A549 (cell line): ENCODE measurements around the gene ZNF385B. TPM values are rescaled to one million over a fixed set of nuclear protein-coding genes. Genes with fewer than 3 reads are reported as not detected.

Source experiments
- ATAC-seq, 2 experiments: fragments of 200-7000 bp in 1 of 2; fragments of >200 bp in 1 of 2; cut with Nextera tagmentation in 1 of 2; cut with Tn5 transposase in 1 of 2; 3 replicates each; pipeline versions ENCODE4 v1.8.0 to v1.9.1; 2018 to 2020; ENCODE audit warnings: mild to moderate bottlenecking in 1 of 2, moderate library complexity in 1 of 2
- CTCF ChIA-PET: fragments of 300-600 bp; sonication (Branson Sonifier 250); formaldehyde crosslinking; extraction: SDS; loops from one replicate; lab custom pipeline; 2021; ENCODE audit warnings: antibody characterized with exemption, inconsistent platforms; lab: Yijun Ruan, JAX
- POLR2A ChIA-PET: fragments of 350-600 bp; formaldehyde crosslinking; extraction: SDS; loops from one replicate; lab custom pipeline; 2021; ENCODE audit warnings: antibody characterized with exemption, inconsistent platforms; lab: Yijun Ruan, JAX
- DNase-seq, 2 experiments: peaks; one replicate each; pipeline versions ENCODE4 v3.0.0 to v3.0.0-alpha.2; 2011 to 2016; ENCODE audit warnings: low read depth in 1 of 2, low spot score in 1 of 2
- FAIRE-seq: peaks from 2 replicates; lab custom pipeline; 2011; peaks lifted over from hg19 to GRCh38; lab: Jason Lieb, UNC
- H3K27ac ChIP-seq, 2 experiments: fragments of >200 bp; sonication (Bioruptor Twin); formaldehyde crosslinking; 3 replicates each; pipeline ENCODE4 v1.5.1; 2016 to 2017
- H3K4me1 ChIP-seq: fragments of >200 bp; sonication (Bioruptor Twin); formaldehyde crosslinking; 3 replicates; pipeline ENCODE4 v1.6.1; 2016
- H3K4me2 ChIP-seq: fragments of >200 bp; sonication (Bioruptor Twin); formaldehyde crosslinking; 3 replicates; pipeline ENCODE4 v1.6.1; 2016
- H3K4me3 ChIP-seq: fragments of >200 bp; sonication (Bioruptor Twin); formaldehyde crosslinking; 3 replicates; pipeline ENCODE4 v1.5.1; 2016
- H3K9me3 ChIP-seq: fragments of >200 bp; sonication (Bioruptor Twin); formaldehyde crosslinking; 3 replicates; pipeline ENCODE4 v1.6.1; 2016
- CHD4 ChIP-seq: fragments of 200-600 bp; sonication (generic); IDR thresholded peaks from 2 replicates; pipeline ENCODE4 v1.6.1; 2016; ENCODE audit warnings: antibody characterized with exemption, mild to moderate bottlenecking, borderline replicate concordance
- EHMT2 ChIP-seq: fragments of 200-600 bp; sonication (generic); IDR thresholded peaks from 2 replicates; pipeline ENCODE4 v1.6.1; 2016; ENCODE audit warnings: antibody characterized with exemption, low read depth, mild to moderate bottlenecking, moderate library complexity
- EP300 ChIP-seq, 2 experiments: fragments of >200 bp; sonication (Bioruptor Twin); formaldehyde crosslinking; IDR thresholded peaks; 2 replicates in 1 of 2; 3 replicates in 1 of 2; pipeline ENCODE4 v1.6.1; 2016 to 2017
- ESRRA ChIP-seq: fragments of 150-350 bp; IDR thresholded peaks from 2 replicates; pipeline ENCODE4 v1.6.1; 2014; ENCODE audit warnings: mild to moderate bottlenecking, low read length, borderline replicate concordance
- FOSL2 ChIP-seq, 2 experiments: fragments of 450-650 bp in 1 of 2; fragments of >200 bp in 1 of 2; sonication (Bioruptor Twin) in 1 of 2; formaldehyde crosslinking; IDR thresholded peaks; 2 replicates each; pipeline versions ENCODE4 v1.5.0 to v1.6.1; 2016 to 2020; ENCODE audit warnings: mild to moderate bottlenecking in 1 of 2, moderate library complexity in 1 of 2
- FOXS1 ChIP-seq: fragments of 250-450 bp; sonication (Bioruptor Pico); IDR thresholded peaks from 2 replicates; pipeline ENCODE4 v1.5.0; 2020; ENCODE audit warnings: mild to moderate bottlenecking, moderate library complexity
- GATA3 ChIP-seq: IDR thresholded peaks from 2 replicates; pipeline ENCODE4 v1.6.1; 2012; ENCODE audit warnings: borderline replicate concordance
- JUNB ChIP-seq: fragments of >200 bp; sonication (Bioruptor Twin); formaldehyde crosslinking; IDR thresholded peaks from 2 replicates; pipeline ENCODE4 v1.6.1; 2016
- KDM1A ChIP-seq: fragments of 200-600 bp; sonication (generic); IDR thresholded peaks from 2 replicates; pipeline ENCODE4 v1.6.1; 2016; ENCODE audit warnings: low read depth, mild to moderate bottlenecking
- MYC ChIP-seq: IDR thresholded peaks from 2 replicates; pipeline ENCODE4 v1.6.1; 2012; ENCODE audit warnings: mild to moderate bottlenecking, inconsistent platforms, low read length, improper control_type of control experiment, borderline replicate concordance
- NPAS2 ChIP-seq: fragments of 250-450 bp; sonication (Bioruptor Pico); IDR thresholded peaks from 2 replicates; pipeline ENCODE4 v1.8.0; 2022; ENCODE audit warnings: mild to moderate bottlenecking, moderate library complexity, borderline replicate concordance
- NR3C1 ChIP-seq: fragments of >200 bp; sonication (Bioruptor Twin); formaldehyde crosslinking; IDR thresholded peaks from 3 replicates; pipeline ENCODE4 v1.6.1; 2017
- POLR2A ChIP-seq: IDR thresholded peaks from 2 replicates; pipeline ENCODE4 v1.6.1; 2012; ENCODE audit warnings: mild to moderate bottlenecking, low read length
- RCOR1 ChIP-seq: fragments of 150-350 bp; IDR thresholded peaks from 2 replicates; pipeline ENCODE4 v1.6.1; 2014; ENCODE audit warnings: antibody characterized with exemption, low read length, low read depth
- SMC3 ChIP-seq: fragments of >200 bp; sonication (Bioruptor Twin); formaldehyde crosslinking; IDR thresholded peaks from 3 replicates; pipeline ENCODE4 v1.6.1; 2018; ENCODE audit warnings: inconsistent platforms
- TFCP2L1 ChIP-seq: fragments of 250-450 bp; sonication (Bioruptor Pico); IDR thresholded peaks from 2 replicates; pipeline ENCODE4 v1.5.0; 2021; ENCODE audit warnings: mild to moderate bottlenecking
- ZC3H11A ChIP-seq: fragments of 450-650 bp; IDR thresholded peaks from 2 replicates; pipeline ENCODE4 v1.6.1; 2014; ENCODE audit warnings: antibody characterized with exemption, mild to moderate bottlenecking
- ZFP36 ChIP-seq: fragments of 450-650 bp; IDR thresholded peaks from 2 replicates; pipeline ENCODE4 v1.6.1; 2014; ENCODE audit warnings: borderline replicate concordance; ENCODE audit not compliant: partially characterized antibody
- ZNF302 ChIP-seq: fragments of 250-450 bp; sonication (Bioruptor Pico); IDR thresholded peaks from 2 replicates; pipeline ENCODE4 v1.9.0; 2021; ENCODE audit warnings: inconsistent platforms, mild to moderate bottlenecking, moderate library complexity
- ZSCAN20 ChIP-seq: fragments of 250-450 bp; sonication (Bioruptor Pico); IDR thresholded peaks from 2 replicates; pipeline ENCODE4 v1.8.0; 2022; ENCODE audit warnings: mild to moderate bottlenecking, moderate library complexity
- WGBS: methylation state at CpG from one replicate; pipeline ENCODE4 v1.1.6; 2017; ENCODE audit errors: missing lambda C conversion rate; 5-methylcytosine and 5-hydroxymethylcytosine counted together
- polyA plus RNA-seq, 4 experiments: library from polyadenylated mRNA; depleted of rRNA in 3 of 4; stranded (reverse); fragments of >200 nt; fragmentation: RNase III in 1 of 4; extraction: RNeasy Plus Mini Kit Qiagen cat#74134 plus additional on column Dnase treatment in 1 of 4; gene quantifications; 2 replicates in 3 of 4; 3 replicates in 1 of 4; pipeline ENCODE4 v1.2.3, GENCODE V29; 2011 to 2017
- TF ChIP-seq, protein P1 (sequence below): IDR thresholded peaks from 2 replicates; pipeline ENCODE4 v1.6.1; 2012
- TF ChIP-seq, protein P2 (sequence below): fragments of 250-450 bp; sonication (Bioruptor Pico); IDR thresholded peaks from 2 replicates; pipeline ENCODE4 v1.5.0; 2020; ENCODE audit warnings: low read depth, mild to moderate bottlenecking, moderate library complexity
- TF ChIP-seq, protein P3 (sequence below): fragments of 200-600 bp; sonication (generic); IDR thresholded peaks from 2 replicates; pipeline ENCODE4 v1.6.1; 2016; ENCODE audit warnings: antibody characterized with exemption, mild to moderate bottlenecking, moderate library complexity
- TF ChIP-seq, protein P4 (sequence below): fragments of >200 bp; sonication (Bioruptor Twin); formaldehyde crosslinking; IDR thresholded peaks from 2 replicates; pipeline ENCODE4 v1.6.1; 2016
- TF ChIP-seq, protein P5 (sequence below): IDR thresholded peaks from 2 replicates; pipeline ENCODE4 v1.6.1; 2012; ENCODE audit warnings: low read depth, borderline replicate concordance

Gene ZNF385B
- polyA plus RNA-seq, 2 of the 4 experiments (the other 2 are of a cell fraction), result not detected

DNA sequence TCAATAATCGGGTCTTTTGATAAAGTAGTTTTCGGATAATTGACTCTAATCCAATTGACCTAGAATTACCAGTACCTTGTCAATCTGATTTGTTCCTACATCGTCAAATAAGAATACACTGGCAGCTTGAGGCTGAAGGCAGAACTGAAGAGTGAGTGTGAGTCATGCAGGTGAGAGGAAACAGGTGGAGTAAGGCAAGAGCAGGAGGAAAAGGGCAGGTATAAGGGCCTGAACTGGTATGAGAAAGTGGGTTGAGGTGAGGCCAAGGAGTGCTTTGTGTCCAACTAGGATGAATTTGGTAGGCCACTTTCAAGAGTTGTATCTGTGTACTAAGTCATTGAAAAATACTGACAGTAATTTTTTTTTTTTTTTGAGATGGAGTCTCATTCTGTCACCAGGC, 186.0 kb downstream of the ZNF385B start:
- ChIA-PET CTCF (no interaction called here), POLR2A (no interaction called here)
- no peak for ATAC-seq
- TF ChIP-seq POLR2A (no peak), NPAS2 (CRISPR knock-in tag) (no peak), ZSCAN20 (CRISPR knock-in tag) (no peak), ZC3H11A (no peak), RCOR1 (no peak), MYC (no peak), ZNF302 (CRISPR knock-in tag) (no peak), EP300 (IDR thresholded peaks at IDR 0.05) (no peak), FOSL2 (IDR thresholded peaks at IDR 0.05) (no peak), FOSL2 (CRISPR knock-in tag; IDR thresholded peaks at IDR 0.05) (no peak), TFCP2L1 (CRISPR knock-in tag) (no peak), NR3C1 (no peak), KDM1A (no peak), GATA3 (no peak), ZFP36 (no peak)
- TF ChIP-seq, protein P1, sequence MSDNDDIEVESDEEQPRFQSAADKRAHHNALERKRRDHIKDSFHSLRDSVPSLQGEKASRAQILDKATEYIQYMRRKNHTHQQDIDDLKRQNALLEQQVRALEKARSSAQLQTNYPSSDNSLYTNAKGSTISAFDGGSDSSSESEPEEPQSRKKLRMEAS, result no peak
- TF ChIP-seq, protein P2, sequence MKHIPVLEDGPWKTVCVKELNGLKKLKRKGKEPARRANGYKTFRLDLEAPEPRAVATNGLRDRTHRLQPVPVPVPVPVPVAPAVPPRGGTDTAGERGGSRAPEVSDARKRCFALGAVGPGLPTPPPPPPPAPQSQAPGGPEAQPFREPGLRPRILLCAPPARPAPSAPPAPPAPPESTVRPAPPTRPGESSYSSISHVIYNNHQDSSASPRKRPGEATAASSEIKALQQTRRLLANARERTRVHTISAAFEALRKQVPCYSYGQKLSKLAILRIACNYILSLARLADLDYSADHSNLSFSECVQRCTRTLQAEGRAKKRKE, result no peak
- TF ChIP-seq, protein P3, sequence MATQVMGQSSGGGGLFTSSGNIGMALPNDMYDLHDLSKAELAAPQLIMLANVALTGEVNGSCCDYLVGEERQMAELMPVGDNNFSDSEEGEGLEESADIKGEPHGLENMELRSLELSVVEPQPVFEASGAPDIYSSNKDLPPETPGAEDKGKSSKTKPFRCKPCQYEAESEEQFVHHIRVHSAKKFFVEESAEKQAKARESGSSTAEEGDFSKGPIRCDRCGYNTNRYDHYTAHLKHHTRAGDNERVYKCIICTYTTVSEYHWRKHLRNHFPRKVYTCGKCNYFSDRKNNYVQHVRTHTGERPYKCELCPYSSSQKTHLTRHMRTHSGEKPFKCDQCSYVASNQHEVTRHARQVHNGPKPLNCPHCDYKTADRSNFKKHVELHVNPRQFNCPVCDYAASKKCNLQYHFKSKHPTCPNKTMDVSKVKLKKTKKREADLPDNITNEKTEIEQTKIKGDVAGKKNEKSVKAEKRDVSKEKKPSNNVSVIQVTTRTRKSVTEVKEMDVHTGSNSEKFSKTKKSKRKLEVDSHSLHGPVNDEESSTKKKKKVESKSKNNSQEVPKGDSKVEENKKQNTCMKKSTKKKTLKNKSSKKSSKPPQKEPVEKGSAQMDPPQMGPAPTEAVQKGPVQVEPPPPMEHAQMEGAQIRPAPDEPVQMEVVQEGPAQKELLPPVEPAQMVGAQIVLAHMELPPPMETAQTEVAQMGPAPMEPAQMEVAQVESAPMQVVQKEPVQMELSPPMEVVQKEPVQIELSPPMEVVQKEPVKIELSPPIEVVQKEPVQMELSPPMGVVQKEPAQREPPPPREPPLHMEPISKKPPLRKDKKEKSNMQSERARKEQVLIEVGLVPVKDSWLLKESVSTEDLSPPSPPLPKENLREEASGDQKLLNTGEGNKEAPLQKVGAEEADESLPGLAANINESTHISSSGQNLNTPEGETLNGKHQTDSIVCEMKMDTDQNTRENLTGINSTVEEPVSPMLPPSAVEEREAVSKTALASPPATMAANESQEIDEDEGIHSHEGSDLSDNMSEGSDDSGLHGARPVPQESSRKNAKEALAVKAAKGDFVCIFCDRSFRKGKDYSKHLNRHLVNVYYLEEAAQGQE, result no peak
- Histone ChIP-seq H3K27ac (no peak overlapping the region), H3K4me3 (no peak overlapping the region), H3K9me3 (no peaks in the 10 kb centered on the region), H3K4me1 (no peaks in the 10 kb centered on the region), H3K4me2 (no peak overlapping the region)
- no peak for DNase-seq
- no peak for FAIRE-seq
- 71% methylated on average over 3 of the region's 3 CpGs for WGBS

DNA sequence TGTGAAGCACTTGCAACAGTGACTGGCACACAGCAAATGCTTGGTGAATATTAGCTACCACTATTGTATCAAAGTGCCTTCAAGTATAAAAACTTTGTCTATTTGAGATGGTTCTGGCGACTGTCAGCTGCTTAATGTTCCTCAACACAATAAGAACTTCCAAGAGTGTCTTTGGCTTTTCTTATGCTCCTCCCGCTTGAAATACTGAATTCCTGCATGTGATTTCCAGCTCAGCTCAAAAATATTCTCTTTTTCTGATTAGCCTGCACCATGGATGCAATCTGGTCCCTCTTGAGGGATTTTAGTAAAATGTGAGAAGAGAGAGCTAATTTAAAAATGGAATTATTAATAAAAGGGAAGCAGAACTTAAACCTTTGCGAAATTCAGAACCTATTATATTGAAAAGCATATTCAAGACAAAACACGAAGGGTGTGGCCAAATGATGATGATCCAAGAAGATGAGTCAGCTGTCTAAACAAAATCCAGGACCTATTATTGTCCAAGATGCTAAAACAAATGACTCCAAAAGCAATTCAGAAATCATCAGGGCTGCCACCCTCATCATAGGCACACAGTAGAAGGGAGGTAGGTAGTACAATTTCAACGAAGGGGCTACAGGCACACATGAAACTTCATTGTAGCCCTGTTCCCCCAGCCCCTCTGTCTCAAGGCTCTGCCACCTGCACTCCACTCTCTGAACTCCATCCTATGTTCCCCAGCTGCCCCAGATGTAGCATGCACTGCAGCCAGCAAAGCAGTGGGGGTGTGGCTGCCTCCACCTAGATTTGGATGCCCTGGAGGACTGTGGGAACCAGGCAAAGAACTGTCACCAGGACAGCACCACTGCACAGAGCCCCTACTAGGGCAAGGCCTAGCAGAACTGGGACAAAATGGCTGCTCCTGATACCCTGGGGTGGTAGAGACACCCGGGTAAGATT, 190.1 kb downstream of the ZNF385B start:
- TF ChIP-seq CHD4 (no peak), ZSCAN20 (CRISPR knock-in tag) (no peak), FOXS1 (CRISPR knock-in tag) (no peak), ESRRA (no peak), ZC3H11A (no peak), EHMT2 (no peak), SMC3 (no peak), JUNB (no peak)
- TF ChIP-seq, protein P4, sequence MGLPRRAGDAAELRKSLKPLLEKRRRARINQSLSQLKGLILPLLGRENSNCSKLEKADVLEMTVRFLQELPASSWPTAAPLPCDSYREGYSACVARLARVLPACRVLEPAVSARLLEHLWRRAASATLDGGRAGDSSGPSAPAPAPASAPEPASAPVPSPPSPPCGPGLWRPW, result no peak
- TF ChIP-seq, protein P5, sequence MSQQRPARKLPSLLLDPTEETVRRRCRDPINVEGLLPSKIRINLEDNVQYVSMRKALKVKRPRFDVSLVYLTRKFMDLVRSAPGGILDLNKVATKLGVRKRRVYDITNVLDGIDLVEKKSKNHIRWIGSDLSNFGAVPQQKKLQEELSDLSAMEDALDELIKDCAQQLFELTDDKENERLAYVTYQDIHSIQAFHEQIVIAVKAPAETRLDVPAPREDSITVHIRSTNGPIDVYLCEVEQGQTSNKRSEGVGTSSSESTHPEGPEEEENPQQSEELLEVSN, result no peak
- TF ChIP-seq, protein P2, result no peak
- ChIA-PET CTCF (no interaction called here), POLR2A (no interaction called here)
- Histone ChIP-seq H3K27ac (no peak overlapping the region), H3K4me3 (no peak overlapping the region), H3K4me1 (no peaks in the 10 kb centered on the region), H3K4me2 (no peak overlapping the region), H3K9me3 (no peaks in the 10 kb centered on the region)
- 23% methylated on average over 6 of the region's 6 CpGs for WGBS
- FAIRE-seq, result no peak
- no peak for ATAC-seq
- no peak for DNase-seq
